ENCODE results near the gene SPATA46. TPM values are rescaled to one million over a fixed set of nuclear protein-coding genes. Genes with fewer than 3 reads are reported as not detected.
A peak's percentile ranks its signal among the peaks of the same experiment; 100 is the strongest.

The SPATA46 gene
- total and polyA plus RNA-seq, 9 of the 15 experiments (the other 6 are each of a cell fraction or from before 2014, with no cell fraction given), result 0.04 to 0.11 TPM; not detected in 7

DNA sequence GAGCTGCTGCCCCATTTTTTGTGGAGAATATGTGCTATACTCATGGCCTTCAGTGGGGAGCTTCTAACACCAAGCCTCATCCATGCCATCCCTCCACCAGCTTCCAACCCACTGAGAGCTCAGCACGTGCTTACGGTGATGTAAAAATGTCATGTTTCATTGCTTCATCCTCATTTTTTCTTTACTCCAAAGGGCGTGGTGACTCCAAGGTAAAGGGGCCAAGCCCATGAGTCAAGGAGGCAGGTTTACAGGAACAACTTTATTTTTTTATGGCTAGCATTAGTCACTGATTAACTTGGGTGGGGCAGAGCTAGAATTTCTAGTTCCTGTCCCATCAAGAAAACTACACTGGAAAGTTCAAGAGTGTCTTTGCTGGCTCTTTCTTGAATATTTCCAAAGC, 4.7 kb upstream of the SPATA46 start, which contains the start of gene C1orf226:
Gene C1orf226 (plus strand): TSS at position 346 of the 400 bp plus-strand sequence. CDS start 174 bp downstream, outside the sequence.
- Histone ChIP-seq H3K9ac (ENCODE audit: insufficient read depth in 1 of 2, low read depth in 2 of 2, low read length in 2 of 2) (peak within 1 kb of the TSS; percentile 11 to 65; a peak in 2 of 4 replicates), H4K20me1 (replicated peaks; ENCODE audit: control insufficient read depth, insufficient read depth, low read length) (no peaks in the 10 kb centered on the region), H3K27me3 (ENCODE audit: control insufficient read depth in 2 of 2, insufficient read depth in 2 of 2, low read length in 2 of 2) (no peaks in the 10 kb centered on the region), H2AFZ (ENCODE audit: low read depth, low read length) (peak within 1 kb of the TSS; percentile 56), H3K9me3 (replicated peaks; ENCODE audit: control insufficient read depth, insufficient read depth, low read depth, low read length) (no peaks in the 10 kb centered on the region), H3K9me1 (ENCODE audit: control insufficient read depth, insufficient read depth, low read length) (peaks cover 2% of the 10 kb centered on the region), H3K79me2 (ENCODE audit: control insufficient read depth, insufficient read depth, low read length) (peaks cover 12% of the 10 kb centered on the region; the same call in 2 of the 3 replicates), H3K4me1 (replicated peaks in 1 of 2; ENCODE audit: control insufficient read depth in 2 of 2, insufficient read depth in 2 of 2, low read length in 2 of 2) (peaks cover 48 to 72% of the 10 kb centered on the region in 2 experiments; a peak in 4 of 5 replicates), H3K27ac (ENCODE audit: extremely low read depth, low read depth, low read length) (peak within 1 kb of the TSS; percentile 43), H3K4me3 (no peak within 1 kb of the TSS), H3K4me2 (ENCODE audit: insufficient read depth, low read length) (peak within 1 kb of the TSS; percentile 11; the same call in 1 of the 2 replicates), H3K36me3 (ENCODE audit: control insufficient read depth, insufficient read depth, low read length) (no peaks in the 10 kb centered on the region; the same call in 2 of the 3 replicates)
- FAIRE-seq (no peak), DNase-seq (ENCODE audit: extremely low read depth in 1 of 4, low spot score in 3 of 4) (peak in 1 of 4 experiments; percentile 16), ATAC-seq (no peak)
- 68% methylated on average over 3 of the region's 3 CpGs for WGBS (ENCODE audit: insufficient coverage, low coverage, missing lambda C conversion rate)
- BruUV-seq (replicated peaks), result no TSS peak
- ChIA-PET CTCF (ENCODE audit: low intra/inter-chr PET ratio) (no interaction called here), POLR2A (interaction anchor here (1.0 to 1.9 kb wide), 6 partner anchors 8 to 439 kb away, joined by 3 to 10 read pairs (median 4); no protein-coding TSS in a partner anchor)
- in situ Hi-C loops (cut with MboI) (no loop called here), intact Hi-C loops (cut with micrococcal nuclease) (no loop called here)
- TF ChIP-seq E2F6 (IDR thresholded peaks at IDR 0.05; ENCODE audit: borderline replicate concordance in 1 of 2, extremely low read depth in 1 of 2, insufficient read depth in 1 of 2, insufficient read length in 1 of 2, low read depth in 1 of 2, low read length in 1 of 2, poor library complexity in 1 of 2, severe bottlenecking in 1 of 2) (peak in 1 of 2 experiments; percentile 25), ZNF311 (CRISPR knock-in tag; IDR thresholded peaks at IDR 0.05) (no peak), FOSL1 (tag; conservative IDR thresholded peaks at IDR 0.05) (no peak), DIDO1 (tag; IDR thresholded peaks at IDR 0.05; ENCODE audit: low read depth) (no peak), SAFB (IDR thresholded peaks at IDR 0.05; ENCODE audit: borderline replicate concordance, low read depth, low read length) (no peak), HIVEP1 (CRISPR knock-in tag; IDR thresholded peaks at IDR 0.05) (no peak), TRIM24 (IDR thresholded peaks at IDR 0.05) (no peak), SMARCE1 (IDR thresholded peaks at IDR 0.05) (no peak), L3MBTL2 (IDR thresholded peaks at IDR 0.05) (no peak), USF2 (CRISPR knock-in tag; IDR thresholded peaks at IDR 0.05) (no peak)
- TF ChIP-seq, protein P1, sequence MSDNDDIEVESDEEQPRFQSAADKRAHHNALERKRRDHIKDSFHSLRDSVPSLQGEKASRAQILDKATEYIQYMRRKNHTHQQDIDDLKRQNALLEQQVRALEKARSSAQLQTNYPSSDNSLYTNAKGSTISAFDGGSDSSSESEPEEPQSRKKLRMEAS (CRISPR knock-in tag; IDR thresholded peaks at IDR 0.05), result peak; percentile 69; the same call in 1 of the 2 replicates
- TF ChIP-seq, protein P2, sequence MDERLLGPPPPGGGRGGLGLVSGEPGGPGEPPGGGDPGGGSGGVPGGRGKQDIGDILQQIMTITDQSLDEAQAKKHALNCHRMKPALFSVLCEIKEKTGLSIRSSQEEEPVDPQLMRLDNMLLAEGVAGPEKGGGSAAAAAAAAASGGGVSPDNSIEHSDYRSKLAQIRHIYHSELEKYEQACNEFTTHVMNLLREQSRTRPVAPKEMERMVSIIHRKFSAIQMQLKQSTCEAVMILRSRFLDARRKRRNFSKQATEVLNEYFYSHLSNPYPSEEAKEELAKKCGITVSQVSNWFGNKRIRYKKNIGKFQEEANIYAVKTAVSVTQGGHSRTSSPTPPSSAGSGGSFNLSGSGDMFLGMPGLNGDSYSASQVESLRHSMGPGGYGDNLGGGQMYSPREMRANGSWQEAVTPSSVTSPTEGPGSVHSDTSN (CRISPR knock-in tag; IDR thresholded peaks at IDR 0.05; ENCODE audit: low read depth), result no peak
- TF ChIP-seq, protein P2 (tag; conservative IDR thresholded peaks at IDR 0.05; ENCODE audit: low read depth), result no peak
- TF ChIP-seq, protein P3, sequence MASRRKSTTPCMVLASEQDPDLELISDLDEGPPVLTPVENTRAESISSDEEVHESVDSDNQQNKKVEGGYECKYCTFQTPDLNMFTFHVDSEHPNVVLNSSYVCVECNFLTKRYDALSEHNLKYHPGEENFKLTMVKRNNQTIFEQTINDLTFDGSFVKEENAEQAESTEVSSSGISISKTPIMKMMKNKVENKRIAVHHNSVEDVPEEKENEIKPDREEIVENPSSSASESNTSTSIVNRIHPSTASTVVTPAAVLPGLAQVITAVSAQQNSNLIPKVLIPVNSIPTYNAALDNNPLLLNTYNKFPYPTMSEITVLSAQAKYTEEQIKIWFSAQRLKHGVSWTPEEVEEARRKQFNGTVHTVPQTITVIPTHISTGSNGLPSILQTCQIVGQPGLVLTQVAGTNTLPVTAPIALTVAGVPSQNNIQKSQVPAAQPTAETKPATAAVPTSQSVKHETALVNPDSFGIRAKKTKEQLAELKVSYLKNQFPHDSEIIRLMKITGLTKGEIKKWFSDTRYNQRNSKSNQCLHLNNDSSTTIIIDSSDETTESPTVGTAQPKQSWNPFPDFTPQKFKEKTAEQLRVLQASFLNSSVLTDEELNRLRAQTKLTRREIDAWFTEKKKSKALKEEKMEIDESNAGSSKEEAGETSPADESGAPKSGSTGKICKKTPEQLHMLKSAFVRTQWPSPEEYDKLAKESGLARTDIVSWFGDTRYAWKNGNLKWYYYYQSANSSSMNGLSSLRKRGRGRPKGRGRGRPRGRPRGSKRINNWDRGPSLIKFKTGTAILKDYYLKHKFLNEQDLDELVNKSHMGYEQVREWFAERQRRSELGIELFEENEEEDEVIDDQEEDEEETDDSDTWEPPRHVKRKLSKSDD (conservative IDR thresholded peaks at IDR 0.05; ENCODE audit: low read length), result no peak
